Thoracic aorta (tissue), 2 donors: Measurements from ENCODE around the gene MYO5A. TPM values are rescaled to one million over a fixed set of nuclear protein-coding genes. Genes with fewer than 3 reads are reported as not detected.

Experiments
- ATAC-seq: fragments of 150-250 bp; one replicate; pipeline ENCODE4 v1.8.0; 2017; ENCODE audit warnings: low read depth; ENCODE audit not compliant: insufficient number of reproducible peaks, low FRiP score
- DNase-seq: peaks from one replicate; pipeline ENCODE4 v3.0.0-alpha.2; 2020; ENCODE audit warnings: low spot score
- H3K27ac ChIP-seq, 2 donors: fragments of 200-600 bp; sonication (generic); 1 replicate in 1 of 2; 2 replicates in 1 of 2; pipeline ENCODE4 v1.5.1; 2016; ENCODE audit warnings: mild to moderate bottlenecking in 2 of 2, moderate library complexity in 2 of 2
- H3K27me3 ChIP-seq: fragments of 200-600 bp; sonication (generic); replicated peaks from 2 replicates; pipeline ENCODE4 v1.6.0; 2016; ENCODE audit warnings: mild to moderate bottlenecking; ENCODE audit not compliant: insufficient read depth
- H3K36me3 ChIP-seq: fragments of 200-600 bp; sonication (generic); one replicate; pipeline ENCODE4 v1.5.1; 2016
- H3K4me1 ChIP-seq, 2 donors: fragments of 200-600 bp; sonication (generic); 1 replicate in 1 of 2; 2 replicates in 1 of 2; pipeline versions ENCODE4 v1.5.1 to v1.6.0; 2016; ENCODE audit warnings: low read depth in 2 of 2, mild to moderate bottlenecking in 1 of 2; ENCODE audit not compliant: control insufficient read depth in 1 of 2
- H3K4me3 ChIP-seq: fragments of 200-600 bp; sonication (generic); 2 replicates; pipeline ENCODE4 v1.5.1; 2016; ENCODE audit warnings: mild to moderate bottlenecking
- H3K9me3 ChIP-seq: fragments of 200-600 bp; sonication (generic); 2 replicates; pipeline ENCODE4 v1.5.1; 2016
- CTCF ChIP-seq: fragments of 200-600 bp; sonication (generic); IDR thresholded peaks from one replicate; pipeline ENCODE4 v1.5.1; 2019; ENCODE audit warnings: antibody characterized with exemption
- total RNA-seq, 2 donors: library from RNA; depleted of rRNA; stranded (reverse); fragments of >200 nt; gene quantifications; one replicate each; pipeline versions ENCODE4 v1.1.0 to v1.2.3, GENCODE V29; 2016

The MYO5A gene
- total RNA-seq, 2 donors from 2014 or later = 37.6 to 58.8 TPM

DNA sequence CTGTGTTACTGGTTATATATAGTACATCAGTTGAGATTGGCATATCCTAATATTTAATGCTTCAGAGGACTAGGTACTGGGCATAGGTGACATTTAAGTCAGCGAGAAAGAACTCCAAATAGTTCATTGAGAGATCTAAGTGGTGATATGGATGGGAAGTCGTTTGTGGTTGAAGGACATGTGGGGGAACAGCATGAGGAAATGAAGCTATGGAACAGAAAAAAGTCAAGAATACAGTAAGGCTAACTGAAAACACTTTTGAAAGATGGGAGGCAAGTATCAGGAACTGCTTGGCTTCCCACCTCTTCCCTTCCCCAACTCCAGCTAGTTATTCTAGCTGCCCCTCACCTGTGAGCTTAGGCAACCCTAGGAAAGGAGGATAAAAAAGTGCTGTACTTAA is 3.7 kb upstream of the MYO5A start:
- H3K9me3 ChIP-seq = no peaks in the 10 kb centered on the region
- H3K27me3 ChIP-seq = no peaks in the 10 kb centered on the region
- H3K4me1 ChIP-seq = peaks cover 9 to 16% of the 10 kb centered on the region in 2 donors
- DNase-seq (no peak), ATAC-seq (no peak)
- no peaks in the 10 kb centered on the region for H3K36me3 ChIP-seq
- no peak for TF ChIP-seq CTCF
- H3K4me3 ChIP-seq = no peak overlapping the region
- no peak overlapping the region for H3K27ac ChIP-seq

- H3K27me3 ChIP-seq = no peaks in the 10 kb centered on the region
- TF ChIP-seq CTCF = no peak
- H3K36me3 ChIP-seq = no peaks in the 10 kb centered on the region
- H3K4me3 ChIP-seq = peak overlapping the region; percentile 95
- no peaks in the 10 kb centered on the region for H3K9me3 ChIP-seq
- peaks cover 10 to 18% of the 10 kb centered on the region in 2 donors for H3K4me1 ChIP-seq
- ATAC-seq (no peak), DNase-seq (no peak)
- no peak overlapping the region for H3K27ac ChIP-seq
Observed at GRCh38 chr15:52529940-52530339, 1.3 kb upstream of the MYO5A start.

GRCh38 chr15:52529341-52529924 is 753 bp upstream of the MYO5A start:
- ATAC-seq (no peak), DNase-seq (no peak)
- H3K36me3 ChIP-seq = no peaks in the 10 kb centered on the region

DNA sequence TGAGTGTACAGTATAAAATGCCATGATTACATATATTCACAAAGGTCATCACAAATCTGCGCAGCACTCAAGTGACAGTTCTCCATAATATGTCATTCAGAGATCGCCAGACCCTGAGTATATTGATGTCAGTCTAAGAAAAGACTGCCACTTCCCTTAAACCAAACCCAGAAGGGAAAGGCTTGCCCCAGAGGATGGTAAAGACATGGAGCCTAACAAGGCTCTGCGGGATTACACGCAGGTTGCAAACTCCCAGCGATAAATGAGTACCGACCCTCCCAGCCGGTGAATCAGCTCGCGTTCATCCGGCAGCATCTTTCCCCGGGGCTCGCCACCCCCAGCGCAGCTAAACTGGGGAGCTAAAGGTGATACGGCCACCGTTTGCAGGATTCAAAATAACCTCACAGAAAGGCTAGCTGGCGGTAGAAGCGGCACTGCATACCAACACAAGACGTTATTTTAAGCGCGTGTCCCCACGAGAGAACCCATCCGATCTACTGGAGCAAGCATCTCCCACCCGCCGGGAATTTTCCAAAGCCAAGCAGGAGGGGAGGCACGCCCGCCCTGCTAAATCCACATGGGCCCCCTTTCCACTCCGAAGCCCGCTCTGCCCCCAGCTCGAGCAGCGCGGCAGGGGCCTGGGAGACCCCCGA is 643 bp downstream of the MYO5A start:
- DNase-seq = no peak
- Histone ChIP-seq H3K4me1 (peaks cover 10 to 22% of the 10 kb centered on the region in 2 donors), H3K9me3 (no peaks in the 10 kb centered on the region), H3K27me3 (no peaks in the 10 kb centered on the region), H3K27ac (peak overlapping the region; percentile 56 to 74), H3K36me3 (no peaks in the 10 kb centered on the region), H3K4me3 (peak overlapping the region; percentile 95)
- no peak for TF ChIP-seq CTCF
- ATAC-seq = no peak

More at GRCh38 chr15:52529341-52529924, 753 bp upstream of the MYO5A start:
- H3K4me3 ChIP-seq = peak overlapping the region; percentile 95
- peak overlapping the region; percentile 58 to 77 for H3K27ac ChIP-seq
- no peaks in the 10 kb centered on the region for H3K27me3 ChIP-seq
- TF ChIP-seq CTCF = no peak
- H3K9me3 ChIP-seq = no peaks in the 10 kb centered on the region
- peaks cover 10 to 18% of the 10 kb centered on the region in 2 donors for H3K4me1 ChIP-seq

DNA sequence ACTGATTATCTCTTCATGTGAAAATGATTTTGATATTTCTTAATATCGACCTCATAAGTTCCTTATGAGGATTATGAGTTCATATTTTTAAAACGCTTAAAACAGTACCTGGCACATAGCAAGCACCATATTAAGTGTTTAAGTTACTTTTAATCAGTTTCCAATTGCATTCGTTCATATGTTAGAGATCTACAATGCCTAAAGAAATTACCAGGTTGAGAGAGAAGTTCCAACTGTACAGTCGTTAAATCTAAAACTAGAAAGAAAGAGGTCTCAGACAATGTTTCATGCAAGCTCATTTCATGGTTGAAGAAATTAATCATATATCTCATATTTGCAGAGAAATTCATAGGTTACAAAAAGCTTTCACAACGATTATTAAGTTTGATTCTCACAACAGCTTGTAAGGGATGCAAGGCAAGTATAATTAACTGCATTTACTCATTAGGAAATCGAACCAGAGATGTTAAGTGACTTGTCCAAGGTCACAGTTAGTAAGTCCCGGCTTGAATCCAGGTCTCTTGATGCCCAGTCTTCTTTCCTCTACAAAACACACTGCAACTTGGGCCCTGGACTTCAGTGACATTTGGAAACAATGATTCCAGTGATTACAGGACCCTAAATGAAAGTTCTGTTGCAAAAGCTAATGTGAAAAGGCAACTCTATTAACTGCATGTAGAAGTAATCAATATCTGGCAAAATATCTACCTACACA is 1.3 kb downstream of the MYO5A start:
- H3K27ac ChIP-seq = no peak overlapping the region
- no peaks in the 10 kb centered on the region for H3K9me3 ChIP-seq
- TF ChIP-seq CTCF = no peak
- no peaks in the 10 kb centered on the region for H3K36me3 ChIP-seq
- ATAC-seq (no peak), DNase-seq (no peak)
- H3K27me3 ChIP-seq = no peaks in the 10 kb centered on the region
- H3K4me3 ChIP-seq = peak overlapping the region; percentile 95
- peaks cover 13 to 24% of the 10 kb centered on the region in 2 donors for H3K4me1 ChIP-seq
